H4 (cell line): ENCODE measurements around the gene CPO. TPM values are rescaled to one million over a fixed set of nuclear protein-coding genes. Genes with fewer than 3 reads are reported as not detected.
A peak's percentile ranks its signal among the peaks of the same experiment; 100 is the strongest.

Experiments used
- DNase-seq: peaks from one replicate; pipeline ENCODE4 v3.0.0-alpha.2; 2015; ENCODE audit warnings: low spot score
- total RNA-seq: library from RNA; depleted of rRNA; stranded (reverse); fragments of >200 nt; shearing (Covaris generic); gene quantifications from 2 replicates; pipeline ENCODE4 v1.2.3, GENCODE V29; 2014

The CPO gene
- total RNA-seq, 1 experiment from 2014 or later, result not detected

DNA sequence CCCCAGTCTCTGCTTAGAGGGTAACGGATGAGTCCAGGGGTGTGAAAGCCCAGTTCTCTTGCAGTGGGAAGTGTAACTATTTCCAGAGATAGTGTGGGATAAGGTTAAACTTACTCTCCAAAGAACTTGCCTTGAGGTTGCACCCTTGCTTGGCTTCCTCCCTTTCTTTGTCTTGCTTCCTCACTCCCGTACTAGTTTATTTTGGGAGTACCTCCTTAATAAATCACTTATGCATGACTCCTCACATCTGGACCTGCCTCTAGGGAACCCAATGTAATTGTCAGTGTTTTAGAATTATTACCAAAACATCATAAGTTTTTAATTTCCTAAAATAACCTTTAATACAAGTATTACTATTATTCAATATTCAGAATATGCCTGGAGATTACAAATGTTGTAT lies 35.2 kb downstream of the CPO start:
- DNase-seq, result no peak

DNA sequence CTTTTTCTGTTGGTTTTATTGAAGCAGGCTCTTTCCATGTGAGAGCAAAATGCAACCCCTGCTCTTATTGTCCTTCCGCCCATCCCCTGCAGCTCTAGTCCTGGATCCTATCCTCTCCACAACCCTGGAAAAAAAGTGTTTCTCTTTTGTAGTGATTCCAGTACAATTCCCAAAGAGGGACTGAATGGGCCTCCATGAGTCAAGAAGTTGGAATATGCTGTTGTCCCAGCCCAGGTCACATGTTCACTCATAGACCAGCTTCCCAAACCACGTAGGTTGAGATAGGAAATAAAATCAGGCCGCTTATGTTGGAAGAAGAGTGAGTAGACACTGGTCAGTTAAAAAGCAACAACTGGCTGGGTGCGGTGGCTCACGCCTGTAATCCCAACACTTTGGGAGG lies 39.4 kb downstream of the CPO start:
- no peak for DNase-seq

DNA sequence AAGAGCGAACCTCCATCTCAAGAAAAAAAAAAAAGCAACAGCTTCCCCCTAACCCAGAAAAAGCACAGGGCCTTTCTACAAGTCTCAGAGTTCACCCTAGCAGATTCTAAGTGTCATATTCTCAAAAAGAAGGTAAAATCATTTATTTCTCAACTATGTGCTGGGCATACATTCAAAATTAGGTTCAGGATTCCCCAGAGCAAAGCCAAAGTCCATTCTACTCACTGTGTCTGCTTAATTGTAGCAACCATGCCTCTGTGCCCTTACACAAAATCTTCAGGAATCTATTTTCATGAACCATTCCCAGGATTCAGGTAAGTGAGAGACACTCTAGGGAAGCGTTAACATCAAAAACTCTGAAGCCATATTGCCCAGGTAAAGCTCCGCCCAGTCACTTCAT lies 40.0 kb downstream of the CPO start:
- DNase-seq, result no peak

DNA sequence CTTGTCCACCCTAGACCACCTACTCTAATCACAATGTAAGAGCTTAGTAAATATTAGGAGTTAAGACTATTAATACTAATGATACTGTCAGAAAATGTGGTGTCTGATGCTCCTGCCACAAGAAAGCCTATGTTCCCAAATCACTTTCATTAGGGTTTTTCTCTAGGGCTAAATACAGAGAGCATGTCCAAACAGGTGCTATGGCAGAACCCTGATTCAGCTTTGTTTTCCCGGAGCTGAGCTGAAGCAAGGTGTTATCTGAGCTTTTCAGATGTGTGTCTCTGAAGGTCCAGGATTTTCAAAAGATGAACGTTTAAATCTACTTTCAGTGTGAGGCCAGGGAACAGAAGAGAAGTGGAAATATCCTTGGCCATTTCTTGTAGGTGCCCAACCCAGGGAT lies 40.6 kb downstream of the CPO start:
- no peak for DNase-seq

DNA sequence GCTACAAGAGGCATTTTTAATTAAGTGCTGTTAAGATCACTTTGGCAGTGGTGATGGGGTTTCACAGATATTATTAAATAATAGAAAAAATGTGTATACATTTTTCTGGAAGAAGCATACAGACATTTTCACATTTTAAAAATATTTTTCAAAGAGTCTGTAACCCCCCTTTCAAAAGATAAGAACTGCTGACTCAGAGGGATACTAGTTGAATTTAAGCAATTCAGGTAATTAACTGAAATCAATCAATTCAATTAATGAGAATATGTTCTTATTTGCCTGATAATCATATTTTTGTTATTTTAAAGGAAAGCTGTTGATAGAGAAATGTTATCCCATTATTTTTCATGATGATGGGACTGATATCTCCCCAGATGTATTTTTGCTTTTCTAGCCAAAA lies 41.1 kb downstream of the CPO start:
- no peak for DNase-seq

DNA sequence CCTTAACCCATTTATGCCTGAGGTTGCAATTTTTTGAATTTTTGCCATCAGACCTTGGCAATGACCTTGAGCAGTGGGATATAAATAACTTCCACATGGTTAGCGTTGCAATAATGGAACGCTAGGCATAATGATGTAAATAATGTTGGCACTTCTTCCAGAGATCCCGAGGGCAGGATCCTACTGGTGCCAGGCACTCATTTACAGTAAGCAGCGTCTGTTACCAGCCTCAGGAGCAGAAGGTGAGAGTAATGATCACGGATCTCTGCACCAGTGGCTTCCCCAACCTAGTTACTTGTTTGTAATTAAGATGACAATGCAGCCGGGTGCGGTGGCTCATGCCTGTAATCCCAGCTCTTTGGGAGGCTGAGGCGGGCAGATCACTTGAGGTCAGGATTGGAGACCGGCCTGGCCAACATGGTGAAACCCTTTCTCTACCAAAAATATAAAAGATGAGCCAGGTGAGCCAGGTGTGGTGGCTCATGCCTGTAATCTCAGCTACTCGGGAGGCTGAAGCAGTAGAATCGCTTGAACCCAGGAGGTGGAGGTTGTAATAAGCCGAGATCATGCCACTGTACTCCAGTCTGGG lies 41.9 kb downstream of the CPO start:
- no peak for DNase-seq

DNA sequence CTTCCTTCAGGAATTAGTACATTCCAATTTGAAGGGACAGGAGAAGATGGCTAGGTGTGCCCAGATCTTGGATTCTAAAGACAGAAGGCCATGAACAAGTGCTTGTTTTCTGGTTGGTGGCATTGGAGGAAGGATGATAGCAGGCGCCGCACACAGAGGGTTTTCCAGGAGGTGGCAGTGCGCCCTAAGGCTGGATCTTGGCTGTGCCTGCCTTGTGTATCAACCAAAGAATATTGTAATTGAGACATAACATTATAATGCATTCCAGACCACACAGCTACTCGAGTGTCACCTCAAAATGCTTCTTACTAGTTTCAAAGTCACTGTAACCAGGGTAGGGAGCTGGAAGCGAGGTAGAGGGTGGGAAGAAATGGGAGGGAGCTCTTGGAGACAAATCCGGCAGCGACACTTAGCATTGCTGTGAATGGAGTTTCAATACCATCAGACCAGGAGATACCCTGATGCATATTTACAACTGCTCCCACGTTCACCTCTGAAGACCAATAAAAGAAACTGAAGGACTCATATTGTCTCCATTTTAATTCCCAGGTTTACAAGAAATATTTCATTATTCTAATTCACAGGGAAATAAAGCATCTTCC lies 42.5 kb downstream of the CPO start:
- DNase-seq, result peak; percentile 75

DNA sequence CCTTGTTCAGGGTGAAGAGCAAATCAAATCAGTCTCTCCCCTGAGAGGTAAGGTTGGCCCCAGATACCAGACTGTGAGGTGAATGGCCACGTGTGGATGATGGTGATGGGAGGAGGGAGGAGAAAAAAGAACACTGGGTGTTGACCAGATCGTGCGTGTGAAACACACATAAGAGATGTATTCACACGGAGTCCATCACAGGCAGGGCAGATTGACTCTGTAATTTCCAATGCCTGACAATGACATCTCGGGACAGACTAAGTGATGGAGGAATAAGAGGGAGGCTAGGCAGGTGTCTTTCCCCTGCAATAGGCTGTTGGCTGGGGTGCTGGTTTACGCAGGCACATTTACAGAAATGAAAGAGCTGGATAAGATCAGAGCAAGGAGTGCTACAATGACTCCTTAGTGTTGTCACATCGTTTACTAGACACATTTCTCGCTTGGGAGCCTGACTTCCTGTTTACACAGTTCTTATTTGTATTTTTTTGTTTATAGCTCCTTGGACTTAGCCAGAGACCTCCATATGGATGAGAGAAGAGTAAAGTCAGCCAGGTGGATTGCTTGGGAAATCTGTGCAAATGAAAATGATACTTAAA lies 43.1 kb downstream of the CPO start:
- DNase-seq, result no peak

DNA sequence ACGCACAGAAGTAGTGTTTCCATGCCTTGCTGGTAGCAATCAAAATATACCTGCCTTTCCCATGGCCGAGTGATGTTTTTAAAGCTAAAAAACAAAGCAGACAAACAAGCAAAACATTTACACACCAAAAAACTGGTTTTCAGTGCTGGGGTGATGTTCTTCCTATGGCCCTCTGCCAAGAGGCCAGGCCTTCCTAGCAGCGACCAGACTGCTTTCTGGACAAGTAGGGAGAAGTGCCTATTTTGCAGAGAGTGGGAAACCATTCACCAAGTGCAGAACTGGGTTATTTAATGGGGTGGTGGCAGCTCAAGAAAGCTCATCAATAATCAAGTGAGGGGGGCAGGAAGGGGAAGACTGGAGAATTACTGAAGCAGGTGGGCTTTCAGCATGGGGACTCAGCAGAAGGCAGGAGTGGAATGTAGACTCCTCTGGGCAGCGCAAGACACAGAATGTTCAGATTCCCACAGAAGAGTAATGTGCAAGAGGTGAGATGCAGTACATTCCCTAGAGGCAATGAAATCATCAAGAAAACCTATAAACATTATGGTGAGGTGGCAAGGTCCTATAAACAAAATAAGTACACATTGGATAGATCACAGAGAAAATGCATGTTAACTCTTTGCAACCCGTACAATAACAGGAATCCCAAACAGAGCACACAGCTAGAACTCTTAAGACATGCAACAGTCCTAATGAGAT lies 44.0 kb downstream of the CPO start:
- DNase-seq, result peak; percentile 79

DNA sequence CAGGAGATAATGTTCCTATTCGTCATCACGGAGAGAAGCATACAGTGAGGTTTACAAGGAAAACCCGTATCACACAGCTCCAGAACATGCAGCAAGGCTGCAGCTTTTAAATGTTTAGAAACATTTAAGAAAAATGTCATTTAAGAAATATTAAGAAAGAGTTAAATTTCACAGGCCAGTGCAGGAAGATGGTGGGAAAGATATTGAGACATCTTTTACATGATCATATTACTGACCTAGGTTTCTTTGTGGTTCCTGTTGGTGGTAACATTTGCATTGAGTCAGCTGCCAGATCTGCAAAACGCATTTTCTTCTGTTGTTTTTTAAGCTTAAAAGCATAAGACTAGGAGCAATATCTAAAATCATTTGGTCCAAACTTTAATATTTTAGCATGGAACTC lies 44.9 kb downstream of the CPO start:
- peak; percentile 41 for DNase-seq

DNA sequence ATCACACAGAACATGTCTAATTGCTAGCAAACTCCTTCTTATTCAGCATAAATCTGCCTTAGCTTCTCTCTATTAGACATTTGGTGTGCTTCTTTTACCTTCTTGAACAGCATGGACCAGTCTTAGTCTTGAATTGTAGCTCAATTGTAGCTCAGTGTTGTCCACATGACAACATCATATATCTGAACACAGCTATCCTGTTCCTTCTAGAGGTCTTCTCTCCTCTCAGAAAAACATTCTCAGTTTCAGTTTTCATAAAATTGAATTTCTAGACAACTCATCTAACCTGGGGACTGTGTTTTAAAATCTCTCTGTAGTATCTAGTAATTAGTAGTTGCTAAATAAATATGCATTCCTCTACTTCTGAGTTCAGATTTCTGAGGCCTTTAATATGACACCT lies 47.6 kb downstream of the CPO start:
- DNase-seq, result no peak

DNA sequence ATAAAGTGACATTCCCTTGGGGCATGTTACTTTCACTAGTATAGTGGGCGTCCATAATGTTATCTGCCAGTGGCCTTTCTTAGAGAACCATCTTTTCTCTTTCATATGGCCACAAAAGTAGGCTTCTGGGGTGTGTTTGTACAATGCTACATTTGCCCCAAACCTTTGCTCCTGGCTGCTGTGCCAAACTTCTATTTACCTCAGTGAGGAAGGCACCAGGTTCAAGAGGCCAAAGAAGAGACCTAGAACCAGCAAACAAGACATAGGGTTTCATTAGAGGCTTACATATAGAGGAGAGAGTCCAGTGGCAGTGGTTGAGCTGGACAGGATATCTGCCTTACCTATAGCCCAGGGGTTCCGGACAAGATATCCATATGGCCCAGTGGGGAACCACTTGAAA lies 48.5 kb downstream of the CPO start:
- DNase-seq, result no peak

DNA sequence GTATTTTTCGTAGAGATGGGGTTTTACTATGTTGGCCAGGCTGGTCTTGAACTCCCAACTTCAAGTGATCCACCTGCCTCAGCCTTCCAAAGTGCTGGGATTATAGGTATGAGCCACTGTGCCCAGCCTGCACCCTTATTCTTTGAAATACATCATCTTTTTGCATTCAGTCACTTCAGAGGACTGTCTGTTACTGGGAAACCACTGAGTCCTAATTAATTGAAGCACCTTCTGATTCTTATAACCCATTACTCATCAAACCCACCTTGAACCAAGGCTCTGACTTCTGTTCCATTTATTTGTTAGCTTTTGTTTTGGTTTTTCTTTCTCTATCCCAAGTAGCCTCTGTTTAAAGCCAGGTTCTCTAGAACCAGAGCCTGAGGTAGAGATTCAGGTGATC lies 49.6 kb downstream of the CPO start:
- no peak for DNase-seq

DNA sequence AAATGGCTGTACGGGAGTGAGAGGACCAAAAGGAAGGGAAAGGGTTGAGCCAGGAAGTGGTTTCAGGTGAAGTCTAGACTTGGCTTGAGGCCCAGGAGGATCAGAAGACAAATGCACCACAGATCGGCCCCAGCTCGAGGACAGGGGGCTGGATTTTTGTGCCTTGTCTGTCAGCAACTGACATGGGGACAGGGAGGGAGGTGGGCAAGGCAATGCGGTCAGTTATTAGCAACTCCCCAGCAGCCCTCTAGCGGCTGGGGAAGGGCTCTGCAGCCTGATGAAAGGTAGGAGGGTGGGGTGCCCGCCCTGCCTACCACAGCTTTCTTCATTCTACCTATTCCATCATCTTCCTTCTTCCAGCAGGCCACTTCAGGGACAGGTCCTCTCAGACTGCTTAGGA lies 50.0 kb downstream of the CPO start:
- peak; percentile 26 for DNase-seq

DNA sequence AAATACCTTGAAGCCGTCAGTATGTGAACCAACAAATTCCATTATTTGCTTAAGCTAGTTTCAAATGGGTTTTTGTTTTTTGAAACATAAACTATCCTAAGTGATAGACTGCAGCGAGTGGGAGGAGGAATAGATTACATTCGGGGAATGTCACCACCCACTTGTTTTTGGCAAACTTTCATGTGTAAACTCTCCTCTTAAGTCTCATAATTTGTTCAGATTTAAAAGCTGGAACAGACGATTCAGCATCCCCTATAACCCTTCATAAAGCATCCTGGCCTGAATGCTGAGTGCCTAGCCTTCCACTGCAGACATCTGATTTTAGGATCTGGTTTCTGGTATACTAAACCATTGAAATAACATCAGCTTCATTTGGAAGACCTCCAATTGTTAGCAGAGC lies 51.0 kb downstream of the CPO start:
- DNase-seq, result no peak

DNA sequence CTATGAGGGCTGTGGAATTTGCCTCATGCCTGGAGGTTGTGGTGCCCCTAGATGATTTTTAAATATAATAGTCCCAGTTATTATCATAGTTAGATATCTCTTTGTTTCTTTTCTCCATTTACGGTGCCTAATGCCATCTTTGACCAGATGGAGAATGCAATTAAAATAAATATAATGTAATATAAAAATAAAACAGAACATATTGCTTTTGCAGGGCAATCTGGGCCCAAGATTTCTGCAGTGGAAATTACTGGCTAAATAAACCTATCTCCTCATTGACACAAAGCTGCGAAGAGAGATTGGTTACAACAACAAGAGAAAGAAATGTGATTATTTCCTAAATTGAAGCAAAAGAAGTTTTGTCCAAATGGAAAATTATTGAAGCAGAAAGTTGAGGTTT lies 51.8 kb downstream of the CPO start:
- no peak for DNase-seq

DNA sequence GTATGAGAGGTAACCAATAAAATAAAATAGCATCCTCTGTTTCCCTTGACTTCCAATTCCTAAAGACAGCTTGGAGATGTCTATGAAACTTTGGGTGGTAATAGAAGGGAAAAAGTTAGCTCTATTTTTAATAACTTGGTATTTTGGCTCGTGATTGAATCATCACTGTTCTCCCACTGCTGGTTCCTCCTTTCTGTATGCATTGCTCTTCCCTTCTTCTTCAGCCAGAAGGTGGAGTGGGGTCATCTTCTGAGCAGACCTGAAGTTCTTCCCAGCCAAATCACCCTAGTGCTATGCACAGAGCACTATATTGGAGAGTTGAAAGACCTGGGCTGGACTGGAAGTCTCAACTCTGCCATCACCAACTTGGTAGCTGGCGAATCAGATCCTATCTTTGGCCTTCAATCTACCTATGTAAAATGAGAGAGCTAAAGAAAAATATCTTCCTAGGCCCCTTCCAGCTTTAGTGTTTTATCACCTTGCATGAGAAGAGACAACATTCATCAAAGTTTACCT lies 54.1 kb downstream of the CPO start:
- no peak for DNase-seq

DNA sequence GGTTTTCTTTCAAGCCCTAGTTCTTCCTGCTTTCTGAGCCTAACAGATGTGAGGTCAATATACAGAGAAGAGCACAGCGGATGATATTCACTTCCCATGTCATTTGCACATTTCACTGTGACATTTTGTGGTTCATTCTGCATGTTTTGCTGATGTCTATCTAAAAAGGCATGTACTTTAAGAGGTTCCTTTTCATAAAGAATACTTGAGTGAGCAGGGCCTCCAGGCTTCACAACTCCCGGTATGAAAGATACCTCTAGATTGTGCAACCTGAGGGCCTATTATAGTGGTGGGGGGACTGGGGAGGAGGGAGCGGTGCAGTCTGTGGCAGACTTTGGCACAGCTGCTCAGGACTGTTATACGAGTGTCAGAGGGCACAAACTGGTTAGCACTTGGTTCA lies 54.6 kb downstream of the CPO start:
- DNase-seq, result no peak

DNA sequence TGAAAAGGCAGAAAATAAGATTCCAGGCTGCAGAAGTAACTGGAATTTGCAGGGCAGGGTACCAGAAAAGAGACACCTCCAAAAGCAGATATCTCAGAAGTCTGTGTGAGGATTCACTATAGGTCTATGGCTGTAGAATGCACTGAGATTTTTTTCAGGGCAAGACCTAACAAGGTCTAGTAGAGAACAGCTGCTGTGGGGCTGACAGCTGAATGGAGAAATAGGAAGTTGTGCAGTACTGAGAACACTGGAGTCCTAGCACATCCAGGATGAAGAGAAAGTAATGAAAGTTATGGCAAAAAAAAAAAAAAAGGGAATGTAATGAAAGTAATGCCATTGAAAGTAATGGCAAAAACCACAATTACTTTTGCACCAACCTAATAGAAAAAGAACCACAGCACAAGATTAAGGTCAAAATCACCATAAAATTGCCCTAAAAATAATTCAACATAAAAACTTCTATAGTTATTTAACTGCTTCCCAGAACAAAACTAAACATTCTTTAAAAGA lies 57.3 kb downstream of the CPO start:
- no peak for DNase-seq

DNA sequence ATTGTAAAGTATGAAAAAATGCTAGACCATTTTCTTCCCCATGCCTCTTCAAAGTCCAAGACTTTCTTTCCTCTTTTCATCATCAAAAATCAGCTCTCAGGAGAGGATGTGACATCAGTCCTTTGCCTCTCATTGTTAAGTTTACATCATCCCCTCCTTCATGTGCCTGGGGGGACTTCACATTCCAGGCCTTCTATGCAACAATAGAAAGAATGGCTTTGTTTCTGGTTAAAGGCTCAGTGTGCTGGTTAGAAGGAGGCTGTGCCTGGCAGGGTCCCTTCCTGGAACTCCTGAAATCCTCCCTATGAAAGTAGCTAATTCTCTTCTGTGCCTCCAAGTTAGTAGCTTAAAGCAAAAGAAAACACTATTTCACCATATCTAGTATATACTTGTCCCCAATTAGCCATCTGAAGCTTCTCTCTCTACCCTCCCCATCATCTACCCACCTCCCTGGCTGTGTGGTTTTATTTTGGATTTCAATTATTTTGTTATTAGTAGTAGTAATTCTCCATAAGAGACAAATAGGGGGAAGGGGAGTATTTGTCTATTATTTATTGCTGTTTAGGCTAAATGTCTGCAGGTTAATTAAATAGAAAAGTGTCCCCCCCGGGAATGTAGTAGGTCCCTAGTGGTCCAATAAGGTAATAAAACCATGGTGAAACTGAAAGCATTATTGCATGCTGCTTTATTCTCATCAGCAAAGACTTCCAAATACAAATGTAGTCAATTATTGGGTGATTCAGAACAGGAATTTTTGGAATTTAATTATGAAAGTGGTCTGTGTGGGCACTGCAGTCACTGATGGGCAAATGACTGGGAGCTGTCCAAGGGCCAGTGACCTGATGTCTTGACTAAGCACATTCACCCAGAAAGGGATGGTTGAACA lies 69.0 kb downstream of the CPO start:
- DNase-seq, result no peak

DNA sequence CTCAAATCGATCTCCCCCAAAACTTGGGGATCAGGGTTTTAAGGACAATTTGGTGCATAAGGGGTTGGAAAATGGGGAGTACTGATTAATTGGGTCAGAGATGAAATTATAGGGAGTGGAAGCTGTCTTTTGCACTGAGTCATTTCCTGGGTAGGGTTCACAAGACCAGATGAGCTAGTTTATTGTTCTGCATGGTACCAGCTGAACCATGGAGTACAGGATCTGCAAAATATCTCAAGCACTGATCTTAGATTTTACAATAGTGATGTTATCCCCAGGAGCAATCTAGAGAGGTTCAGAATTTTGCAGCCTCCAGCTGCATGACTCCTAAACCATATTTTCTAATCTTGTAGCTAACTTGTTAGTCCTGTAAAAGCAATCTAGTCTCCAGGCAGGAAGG lies 73.1 kb downstream of the CPO start:
- no peak for DNase-seq

DNA sequence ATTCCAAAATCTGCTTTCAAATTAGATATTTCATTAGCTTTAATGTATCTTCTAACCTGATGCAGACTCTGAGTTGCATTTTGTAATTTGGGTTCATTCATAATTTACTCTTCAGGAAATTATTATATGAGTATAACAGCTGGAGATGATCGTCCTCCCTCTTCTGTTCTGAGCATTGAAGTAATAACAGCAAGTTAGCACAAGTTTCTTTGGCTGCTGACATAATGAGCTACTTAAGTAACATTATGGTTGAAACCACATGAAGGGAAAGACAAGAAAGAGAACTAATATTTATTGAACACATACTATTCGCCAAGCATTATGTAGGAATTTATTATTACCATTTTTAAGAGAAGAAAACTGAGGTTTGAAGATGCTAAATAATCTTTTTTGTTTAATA lies 75.1 kb downstream of the CPO start:
- no peak for DNase-seq
